H1 (cell line): Measurements from ENCODE around the gene ARNT2. TPM values are rescaled to one million over a fixed set of nuclear protein-coding genes. Genes with fewer than 3 reads are reported as not detected.

ENCODE experiments used
- CTCF ChIA-PET: fragments of 300-600 bp; sonication (Branson Sonifier 250); formaldehyde crosslinking; loops from one replicate; lab custom pipeline; 2021; ENCODE audit not compliant: partially characterized antibody; lab: Charles Lee
- POLR2A ChIA-PET: fragments of 300-600 bp; sonication (Branson Sonifier 250); formaldehyde crosslinking; loops from one replicate; lab custom pipeline; 2021; ENCODE audit warnings: inconsistent platforms; ENCODE audit not compliant: partially characterized antibody; lab: Charles Lee
- DNase-seq, 2 experiments: peaks; one replicate each; pipeline versions ENCODE4 v3.0.0 to v3.0.0-alpha.2; 2010 to 2022; ENCODE audit warnings: low spot score in 2 of 2, low read depth in 1 of 2, mixed read lengths in 1 of 2
- FAIRE-seq: peaks from 2 replicates; lab custom pipeline; 2011; peaks lifted over from hg19 to GRCh38; lab: Jason Lieb, UNC
- H2AFZ ChIP-seq: 2 replicates; pipeline ENCODE4 v1.8.1; 2012; ENCODE audit warnings: low read length, inconsistent platforms
- H2AK5ac ChIP-seq: 2 replicates; pipeline ENCODE4 v1.6.1; 2013; ENCODE audit warnings: low read depth, low read length
- H2BK120ac ChIP-seq: replicated peaks from 2 replicates; pipeline ENCODE3; 2013; ENCODE audit warnings: low read depth, low read length, inconsistent platforms
- H2BK12ac ChIP-seq: 2 replicates; pipeline ENCODE4 v1.6.1; 2013; ENCODE audit warnings: low read depth, low read length
- H2BK15ac ChIP-seq: 2 replicates; pipeline ENCODE4 v1.6.1; 2013; ENCODE audit warnings: low read length
- H2BK20ac ChIP-seq: 2 replicates; pipeline ENCODE4 v1.6.1; 2013; ENCODE audit warnings: low read length
- H2BK5ac ChIP-seq: 2 replicates; pipeline ENCODE4 v1.6.1; 2013; ENCODE audit warnings: low read depth, low read length
- H3K14ac ChIP-seq: 2 replicates; pipeline ENCODE4 v1.6.1; 2013; ENCODE audit warnings: inconsistent platforms; ENCODE audit not compliant: insufficient read length
- H3K18ac ChIP-seq: 2 replicates; pipeline ENCODE4 v1.6.1; 2013; ENCODE audit warnings: low read length; ENCODE audit errors: extremely low read depth
- H3K23ac ChIP-seq: 2 replicates; pipeline ENCODE4 v1.6.1; 2013; ENCODE audit warnings: inconsistent platforms; ENCODE audit not compliant: insufficient read length
- H3K23me2 ChIP-seq: 2 replicates; pipeline ENCODE4 v1.6.1; 2013; ENCODE audit warnings: low read depth, low read length
- H3K27ac ChIP-seq: 2 replicates; pipeline ENCODE4 v1.6.1; 2011; ENCODE audit warnings: low read depth, low read length, inconsistent platforms
- H3K27me3 ChIP-seq, 4 experiments: replicated peaks in 1 of 4; 1 replicate in 1 of 4; 2 replicates in 3 of 4; pipeline versions ENCODE4 v1.6.1 to v1.8.1; 2011 to 2013; ENCODE audit warnings: low read length in 3 of 4, mild to moderate bottlenecking in 3 of 4, inconsistent platforms in 2 of 4, mixed read lengths in 2 of 4, moderate library complexity in 1 of 4; ENCODE audit not compliant: control insufficient read depth in 3 of 4, insufficient read depth in 3 of 4; ENCODE audit errors: extremely low read depth in 1 of 4
- H3K36me3 ChIP-seq, 4 experiments: 2 replicates each; pipeline versions ENCODE4 v1.6.1 to v1.8.1; 2011 to 2013; ENCODE audit warnings: mild to moderate bottlenecking in 4 of 4, low read length in 3 of 4, moderate library complexity in 2 of 4, control low read depth in 1 of 4, inconsistent platforms in 1 of 4; ENCODE audit not compliant: insufficient read depth in 4 of 4, control insufficient read depth in 2 of 4
- H3K4ac ChIP-seq: replicated peaks from 2 replicates; pipeline ENCODE3; 2013; ENCODE audit warnings: low read length, low read depth, mixed read lengths, inconsistent platforms; ENCODE audit not compliant: insufficient read length
- H3K4me1 ChIP-seq, 4 experiments: replicated peaks in 1 of 4; 1 replicate in 1 of 4; 2 replicates in 3 of 4; pipeline versions ENCODE4 v1.6.1 to v1.8.1; 2011 to 2013; ENCODE audit warnings: low read length in 3 of 4, inconsistent platforms in 2 of 4, mixed read lengths in 1 of 4; ENCODE audit not compliant: insufficient read depth in 4 of 4, control insufficient read depth in 3 of 4
- H3K4me2 ChIP-seq, 2 experiments: 2 replicates each; pipeline versions ENCODE4 v1.6.1 to v1.8.1; 2011 to 2013; ENCODE audit warnings: low read depth in 2 of 2, low read length in 2 of 2, control low read depth in 1 of 2, inconsistent platforms in 1 of 2, mild to moderate bottlenecking in 1 of 2; ENCODE audit not compliant: insufficient read depth in 1 of 2
- H3K4me3 ChIP-seq, 4 experiments: fragments of 200-600, 300-600 bp in 1 of 4; sonication (generic), shearing (Covaris generic), sonication (Bioruptor Twin) in 1 of 4; 2 replicates each; pipeline versions ENCODE4 v1.5.1 to v1.8.1; 2011 to 2016; ENCODE audit warnings: low read length in 4 of 4, low read depth in 3 of 4, control low read depth in 2 of 4, inconsistent platforms in 2 of 4, mild to moderate bottlenecking in 2 of 4, mixed read lengths in 1 of 4, moderate library complexity in 1 of 4; ENCODE audit not compliant: insufficient read depth in 2 of 4; ENCODE audit errors: extremely low read depth in 1 of 4
- H3K56ac ChIP-seq: replicated peaks from 2 replicates; pipeline ENCODE3; 2013; ENCODE audit warnings: low read depth, mild to moderate bottlenecking, mixed read lengths, low read length, inconsistent platforms; ENCODE audit not compliant: insufficient read length
- H3K79me1 ChIP-seq: 2 replicates; pipeline ENCODE4 v1.6.1; 2013; ENCODE audit warnings: low read depth, low read length, control low read depth
- H3K79me2 ChIP-seq, 2 experiments: 2 replicates each; pipeline versions ENCODE4 v1.6.1 to v1.8.1; 2012 to 2013; ENCODE audit warnings: low read length in 2 of 2, mild to moderate bottlenecking in 2 of 2, inconsistent platforms in 1 of 2; ENCODE audit not compliant: insufficient read depth in 2 of 2, control insufficient read depth in 1 of 2
- H3K9ac ChIP-seq, 4 experiments: replicated peaks in 1 of 4; 1 replicate in 1 of 4; 2 replicates in 3 of 4; pipeline versions ENCODE4 v1.6.1 to v1.8.1; 2011 to 2013; ENCODE audit warnings: low read depth in 3 of 4, low read length in 3 of 4, control low read depth in 2 of 4, mild to moderate bottlenecking in 2 of 4, moderate library complexity in 2 of 4, inconsistent platforms in 1 of 4; ENCODE audit errors: extremely low read depth in 1 of 4
- H3K9me3 ChIP-seq, 2 experiments: 2 replicates each; pipeline versions ENCODE4 v1.6.1 to v1.8.1; 2012 to 2013; ENCODE audit warnings: mild to moderate bottlenecking in 2 of 2, moderate library complexity in 2 of 2, control low read depth in 1 of 2, inconsistent platforms in 1 of 2, low read depth in 1 of 2, low read length in 1 of 2, mixed read lengths in 1 of 2; ENCODE audit not compliant: insufficient read depth in 2 of 2
- H4K20me1 ChIP-seq, 2 experiments: replicated peaks in 1 of 2; 2 replicates each; pipeline versions ENCODE3 to v1.8.1; 2011 to 2013; ENCODE audit warnings: inconsistent platforms in 2 of 2, low read length in 2 of 2, mild to moderate bottlenecking in 1 of 2; ENCODE audit not compliant: insufficient read depth in 2 of 2, control insufficient read depth in 1 of 2
- H4K5ac ChIP-seq: 2 replicates; pipeline ENCODE4 v1.6.1; 2013; ENCODE audit warnings: low read length, low read depth, mixed read lengths, inconsistent platforms; ENCODE audit not compliant: insufficient read length
- H4K8ac ChIP-seq: 2 replicates; pipeline ENCODE4 v1.8.0; 2013; ENCODE audit warnings: mild to moderate bottlenecking, moderate library complexity, low read length, inconsistent platforms; ENCODE audit not compliant: insufficient read depth; ENCODE audit errors: extremely low read depth
- H4K91ac ChIP-seq: replicated peaks from 2 replicates; pipeline ENCODE3; 2013; ENCODE audit warnings: low read length, mixed read lengths, inconsistent platforms; ENCODE audit not compliant: insufficient read length
- E2F6 ChIP-seq: IDR thresholded peaks from 2 replicates; pipeline ENCODE4 v1.6.1; 2012; ENCODE audit warnings: inconsistent platforms
- RFX5 ChIP-seq: IDR thresholded peaks from 2 replicates; pipeline ENCODE4 v1.6.1; 2011; ENCODE audit warnings: low read depth, low read length, improper control_type of control experiment, borderline replicate concordance
- USF2 ChIP-seq: IDR thresholded peaks from 2 replicates; pipeline ENCODE4 v1.6.1; 2011; ENCODE audit warnings: low read length, improper control_type of control experiment
- WGBS, 2 experiments: shearing (Covaris generic) in 1 of 2; methylation state at CpG; one replicate each; pipeline versions ENCODE4 v1.1.6 to v1.1.7; 2013 to 2015; ENCODE audit warnings: low lambda C conversion rate in 2 of 2, mixed read lengths in 2 of 2, inconsistent platforms in 1 of 2, low coverage in 1 of 2, missing lambda C conversion rate in 1 of 2; ENCODE audit not compliant: insufficient replicate concordance in 2 of 2, insufficient coverage in 1 of 2, insufficient read length in 1 of 2; ENCODE audit errors: extremely low coverage in 1 of 2, missing lambda C conversion rate in 1 of 2; 5-methylcytosine and 5-hydroxymethylcytosine counted together
- polyA plus RNA-seq, 7 experiments: library from polyadenylated mRNA; depleted of rRNA in 3 of 7; stranded (reverse) in 5 of 7; unstranded in 2 of 7; fragments of >200 nt in 5 of 7; fragments of 200-250 nt in 2 of 7; gene quantifications; 1 replicate in 5 of 7; 2 replicates in 1 of 7; 4 replicates in 1 of 7; pipeline versions ENCODE4 v1.2.1 to v1.2.3, GENCODE V29; 2011 to 2013; ENCODE audit warnings: missing spikeins in 2 of 7, mixed read lengths in 2 of 7
- total RNA-seq: library from RNA; stranded (reverse); fragmentation: NEBNext Ultra II Directional; extraction: Animal tissue kit (Norgen Biotek cat#: 25700); gene quantifications from 2 replicates; pipeline ENCODE4 v1.2.1, GENCODE V29; 2021

ARNT2 gene
- total and polyA plus RNA-seq, 2 of the 8 experiments (the other 6 are each of a cell fraction or from before 2014, with no cell fraction given) = 9.5 to 14.6 TPM

GRCh38 chr15:80561500-80561899 is 157.3 kb downstream of the ARNT2 start:
- no peaks in the 10 kb centered on the region; the same call in 1 of the 2 replicates for H3K23me2 ChIP-seq
- no peak overlapping the region for H4K8ac ChIP-seq
- H3K79me2 ChIP-seq = no peaks in the 10 kb centered on the region
- H3K27ac ChIP-seq = no peak overlapping the region
- H2AFZ ChIP-seq = no peak overlapping the region
- FAIRE-seq (no peak), DNase-seq (no peak)
- H3K4me2 ChIP-seq = no peak overlapping the region
- no peak overlapping the region for H3K23ac ChIP-seq
- POLR2A ChIA-PET = no interaction called here
- H2BK120ac ChIP-seq = no peak overlapping the region
- WGBS, 2 experiments = 85% methylated on average over 1 of the region's 1 CpG; no CpG with 5 or more reads in 1 of the 2 experiments
- H2BK5ac ChIP-seq = no peak overlapping the region
- no peak overlapping the region for H4K5ac ChIP-seq
- H3K4me1 ChIP-seq = no peaks in the 10 kb centered on the region
- no peaks in the 10 kb centered on the region for H4K20me1 ChIP-seq
- CTCF ChIA-PET = no interaction called here
- H3K4me3 ChIP-seq = no peak overlapping the region
- no peak overlapping the region for H2BK12ac ChIP-seq
- H3K36me3 ChIP-seq = no peaks in the 10 kb centered on the region; a peak in 1 of 8 replicates
- H2AK5ac ChIP-seq = no peak overlapping the region
- TF ChIP-seq E2F6 = no peak
- TF ChIP-seq USF2 = no peak
- no peak for TF ChIP-seq RFX5
- no peak overlapping the region for H3K14ac ChIP-seq
- no peak overlapping the region for H3K56ac ChIP-seq
- H2BK20ac ChIP-seq = no peak overlapping the region
- no peaks in the 10 kb centered on the region for H3K79me1 ChIP-seq
- no peak overlapping the region for H2BK15ac ChIP-seq
- H3K4ac ChIP-seq = no peak overlapping the region
- no peak overlapping the region for H3K18ac ChIP-seq
- H3K9ac ChIP-seq = no peak overlapping the region
- H3K27me3 ChIP-seq = no peaks in the 10 kb centered on the region
- H4K91ac ChIP-seq = no peak overlapping the region
- no peaks in the 10 kb centered on the region for H3K9me3 ChIP-seq
